GM23338 (cell line): ENCODE measurements around the gene IL12RB1. TPM values are rescaled to one million over a fixed set of nuclear protein-coding genes. Genes with fewer than 3 reads are reported as not detected.

Experiments
- ATAC-seq: fragments of 200-7000 bp; cut with Tn5 transposase; 3 replicates; pipeline ENCODE4 v1.9.1; 2020
- DNase-seq: peaks from one replicate; pipeline ENCODE4 v3.0.0-alpha.2; 2015; ENCODE audit warnings: low spot score
- H2AFZ ChIP-seq: fragments of 200-600 bp; sonication (generic); 2 replicates; pipeline ENCODE4 v1.8.0; 2016; ENCODE audit warnings: antibody characterized with exemption, mild to moderate bottlenecking, moderate library complexity
- H3F3A ChIP-seq: fragments of 200-600 bp; sonication (generic); replicated peaks from 2 replicates; pipeline ENCODE4 v1.8.0; 2017; ENCODE audit warnings: antibody characterized with exemption, mixed run types, low read depth
- H3K27ac ChIP-seq: fragments of 200-600 bp; sonication (generic); 2 replicates; pipeline ENCODE4 v1.6.1; 2016; ENCODE audit warnings: low read depth
- H3K27me3 ChIP-seq: fragments of 200-600 bp; sonication (generic); 2 replicates; pipeline ENCODE4 v1.8.0; 2016; ENCODE audit warnings: mild to moderate bottlenecking, mixed run types, moderate library complexity; ENCODE audit not compliant: insufficient read depth
- H3K36me3 ChIP-seq: fragments of 200-600 bp; sonication (generic); 2 replicates; pipeline ENCODE4 v1.8.0; 2016; ENCODE audit warnings: mild to moderate bottlenecking; ENCODE audit not compliant: insufficient read depth
- H3K4me1 ChIP-seq: fragments of 200-600 bp; sonication (generic); 2 replicates; pipeline ENCODE4 v1.8.0; 2016; ENCODE audit warnings: mild to moderate bottlenecking, moderate library complexity; ENCODE audit not compliant: insufficient read depth
- H3K4me2 ChIP-seq: fragments of 200-600 bp; sonication (generic); 2 replicates; pipeline ENCODE4 v1.7.1; 2017; ENCODE audit warnings: mixed run types
- H3K4me3 ChIP-seq: fragments of 200-600 bp; sonication (generic); 2 replicates; pipeline ENCODE4 v1.6.1; 2016; ENCODE audit warnings: mixed run types
- H3K79me2 ChIP-seq: fragments of 200-600 bp; sonication (generic); replicated peaks from 2 replicates; pipeline ENCODE4 v1.8.0; 2017; ENCODE audit warnings: mild to moderate bottlenecking; ENCODE audit not compliant: insufficient read depth
- H3K9me2 ChIP-seq: fragments of 200-600 bp; sonication (generic); 2 replicates; pipeline ENCODE4 v1.8.0; 2017; ENCODE audit not compliant: insufficient read depth
- H4K20me1 ChIP-seq: fragments of 200-600 bp; sonication (generic); replicated peaks from 2 replicates; pipeline ENCODE4 v1.8.0; 2017; ENCODE audit warnings: mild to moderate bottlenecking; ENCODE audit not compliant: insufficient read depth
- H3K27ac Mint-ChIP-seq: 2 replicates; pipeline ENCODE4 v1.8.0; 2020; ENCODE audit warnings: inconsistent platforms, mild to moderate bottlenecking, moderate library complexity, mixed read lengths
- H3K27me3 Mint-ChIP-seq: 3 replicates; pipeline ENCODE4 v1.8.0; 2022; ENCODE audit warnings: low read depth, mild to moderate bottlenecking, moderate library complexity, mixed read lengths, inconsistent platforms; ENCODE audit not compliant: insufficient read depth, poor library complexity
- H3K36me3 Mint-ChIP-seq: 3 replicates; pipeline ENCODE4 v1.8.0; 2021; ENCODE audit warnings: low read depth, mild to moderate bottlenecking, inconsistent platforms, moderate library complexity, mixed read lengths
- H3K4me1 Mint-ChIP-seq: 3 replicates; pipeline ENCODE4 v1.8.0; 2020; ENCODE audit warnings: mild to moderate bottlenecking, inconsistent platforms, mixed read lengths
- H3K4me3 Mint-ChIP-seq: 3 replicates; pipeline ENCODE4 v1.8.0; 2021; ENCODE audit warnings: moderate library complexity, mild to moderate bottlenecking, inconsistent platforms, mixed read lengths
- H3K9me3 Mint-ChIP-seq: 3 replicates; pipeline ENCODE4 v1.8.0; 2020; ENCODE audit warnings: moderate library complexity, mild to moderate bottlenecking, inconsistent platforms, mixed read lengths
- CREB1 ChIP-seq: fragments of 250-450 bp; sonication (Bioruptor Pico); IDR thresholded peaks from 2 replicates; pipeline ENCODE4 v1.5.0; 2020; ENCODE audit warnings: low read depth, mild to moderate bottlenecking, moderate library complexity
- EZH2phosphoT487 ChIP-seq: fragments of 200-600 bp; sonication (generic); IDR thresholded peaks from one replicate; pipeline ENCODE4 v1.8.1; 2018; ENCODE audit warnings: antibody characterized with exemption; ENCODE audit not compliant: unreplicated experiment
- JUNB ChIP-seq: IDR thresholded peaks from one replicate; pipeline ENCODE4 v1.6.1; 2016; ENCODE audit warnings: antibody characterized with exemption; ENCODE audit not compliant: unreplicated experiment
- ZNF114 ChIP-seq: fragments of 250-450 bp; sonication (Bioruptor Pico); IDR thresholded peaks from 2 replicates; pipeline ENCODE4 v1.5.0; 2020; ENCODE audit warnings: mild to moderate bottlenecking, moderate library complexity
- ZNF331 ChIP-seq: fragments of 250-450 bp; sonication (Bioruptor Pico); IDR thresholded peaks from 2 replicates; pipeline ENCODE4 v1.5.0; 2020; ENCODE audit warnings: low read depth, mild to moderate bottlenecking, moderate library complexity
- ZNF462 ChIP-seq: fragments of 250-450 bp; sonication (Bioruptor Pico); IDR thresholded peaks from 2 replicates; pipeline ENCODE4 v1.5.0; 2020; ENCODE audit warnings: mild to moderate bottlenecking, moderate library complexity
- polyA plus RNA-seq: library from polyadenylated mRNA; unstranded; fragments of >200 nt; fragmentation: Nextera tagmentation; extraction: Ambion mirVana; gene quantifications from 2 replicates; pipeline ENCODE4 v1.2.1, GENCODE V29; 2016
- total RNA-seq: library from RNA; depleted of rRNA; stranded (reverse); fragments of >200 nt; shearing (Covaris generic); gene quantifications from 2 replicates; pipeline ENCODE4 v1.2.3, GENCODE V29; 2014
- TF ChIP-seq, protein P1 (sequence below): IDR thresholded peaks from one replicate; pipeline ENCODE4 v1.6.1; 2018; ENCODE audit warnings: antibody characterized with exemption; ENCODE audit not compliant: unreplicated experiment
- TF ChIP-seq, protein P2 (sequence below), 2 experiments: fragments of 200-600 bp in 1 of 2; sonication (generic) in 1 of 2; conservative IDR thresholded peaks; 2 replicates each; pipeline versions ENCODE4 v1.5.1 to v1.6.1; 2016 to 2017; ENCODE audit warnings: antibody characterized with exemption in 2 of 2, low read depth in 2 of 2, mild to moderate bottlenecking in 2 of 2, moderate library complexity in 1 of 2

The IL12RB1 gene
- total and polyA plus RNA-seq, 2 experiments from 2014 or later, result not detected

DNA sequence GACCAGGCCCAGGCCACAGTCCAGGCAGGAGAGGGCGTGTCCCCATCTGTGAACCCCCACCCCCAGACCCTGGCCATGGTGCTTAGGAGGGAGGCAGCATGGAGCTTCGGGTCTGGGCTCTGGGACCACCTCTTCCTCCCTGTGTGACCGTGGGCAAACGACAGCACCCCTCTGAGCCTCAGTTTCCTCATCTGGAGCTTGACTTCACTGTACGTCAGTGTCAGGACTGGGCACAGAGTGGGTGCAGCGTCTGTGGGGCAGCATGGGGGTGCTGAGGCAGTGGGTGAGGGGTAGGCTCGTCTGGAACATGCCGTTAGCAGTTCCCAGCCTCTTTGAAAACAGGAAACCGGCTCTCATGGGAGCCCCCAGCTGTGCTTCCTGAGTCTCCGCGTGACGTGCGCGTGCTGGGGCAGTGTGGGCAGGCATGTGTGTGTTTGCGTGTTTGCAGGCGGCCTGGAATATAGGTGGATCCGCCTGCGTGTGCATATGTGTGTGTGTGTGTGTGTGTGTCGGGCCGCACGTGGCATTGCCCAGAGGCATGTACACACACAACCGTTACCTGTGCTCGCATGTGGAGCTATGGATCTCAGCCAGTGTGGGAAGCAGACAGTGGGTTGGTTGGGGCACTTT lies 63.0 kb downstream of the IL12RB1 start:
- no peak for DNase-seq
- Histone ChIP-seq H3K4me3 (no peak overlapping the region), H3K36me3 (no peaks in the 10 kb centered on the region), H3K27ac (no peak overlapping the region), H3K79me2 (no peaks in the 10 kb centered on the region), H3K4me2 (no peak overlapping the region), H3K27me3 (no peaks in the 10 kb centered on the region), H3K9me2 (no peaks in the 10 kb centered on the region), H4K20me1 (no peaks in the 10 kb centered on the region), H3K4me1 (no peaks in the 10 kb centered on the region), H2AFZ (0 out of 2 replicates have a peak overlapping the region, but pooled peaks have one; percentile 28), H3F3A (no peaks in the 10 kb centered on the region)
- Mint-ChIP-seq H3K27me3 (peaks cover 21% of the 10 kb centered on the region), H3K4me1 (peaks cover 5% of the 10 kb centered on the region), H3K36me3 (no peaks in the 10 kb centered on the region), H3K27ac (no peak overlapping the region), H3K4me3 (no peak overlapping the region), H3K9me3 (no peaks in the 10 kb centered on the region)
- ATAC-seq, result no peak
- TF ChIP-seq, protein P1, sequence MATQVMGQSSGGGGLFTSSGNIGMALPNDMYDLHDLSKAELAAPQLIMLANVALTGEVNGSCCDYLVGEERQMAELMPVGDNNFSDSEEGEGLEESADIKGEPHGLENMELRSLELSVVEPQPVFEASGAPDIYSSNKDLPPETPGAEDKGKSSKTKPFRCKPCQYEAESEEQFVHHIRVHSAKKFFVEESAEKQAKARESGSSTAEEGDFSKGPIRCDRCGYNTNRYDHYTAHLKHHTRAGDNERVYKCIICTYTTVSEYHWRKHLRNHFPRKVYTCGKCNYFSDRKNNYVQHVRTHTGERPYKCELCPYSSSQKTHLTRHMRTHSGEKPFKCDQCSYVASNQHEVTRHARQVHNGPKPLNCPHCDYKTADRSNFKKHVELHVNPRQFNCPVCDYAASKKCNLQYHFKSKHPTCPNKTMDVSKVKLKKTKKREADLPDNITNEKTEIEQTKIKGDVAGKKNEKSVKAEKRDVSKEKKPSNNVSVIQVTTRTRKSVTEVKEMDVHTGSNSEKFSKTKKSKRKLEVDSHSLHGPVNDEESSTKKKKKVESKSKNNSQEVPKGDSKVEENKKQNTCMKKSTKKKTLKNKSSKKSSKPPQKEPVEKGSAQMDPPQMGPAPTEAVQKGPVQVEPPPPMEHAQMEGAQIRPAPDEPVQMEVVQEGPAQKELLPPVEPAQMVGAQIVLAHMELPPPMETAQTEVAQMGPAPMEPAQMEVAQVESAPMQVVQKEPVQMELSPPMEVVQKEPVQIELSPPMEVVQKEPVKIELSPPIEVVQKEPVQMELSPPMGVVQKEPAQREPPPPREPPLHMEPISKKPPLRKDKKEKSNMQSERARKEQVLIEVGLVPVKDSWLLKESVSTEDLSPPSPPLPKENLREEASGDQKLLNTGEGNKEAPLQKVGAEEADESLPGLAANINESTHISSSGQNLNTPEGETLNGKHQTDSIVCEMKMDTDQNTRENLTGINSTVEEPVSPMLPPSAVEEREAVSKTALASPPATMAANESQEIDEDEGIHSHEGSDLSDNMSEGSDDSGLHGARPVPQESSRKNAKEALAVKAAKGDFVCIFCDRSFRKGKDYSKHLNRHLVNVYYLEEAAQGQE, result peak; percentile 46
- no peak for TF ChIP-seq EZH2phosphoT487

GRCh38 chr19:18021121-18021755 lies 65.5 kb downstream of the IL12RB1 start:
- Histone ChIP-seq H2AFZ (peak overlapping the region; percentile 66; the same call in 1 of the 2 replicates), H3K36me3 (no peaks in the 10 kb centered on the region), H3K79me2 (no peaks in the 10 kb centered on the region), H3K4me1 (no peaks in the 10 kb centered on the region), H4K20me1 (no peaks in the 10 kb centered on the region), H3K27me3 (no peaks in the 10 kb centered on the region), H3F3A (no peaks in the 10 kb centered on the region), H3K27ac (no peak overlapping the region), H3K4me3 (no peak overlapping the region), H3K9me2 (no peaks in the 10 kb centered on the region), H3K4me2 (no peak overlapping the region)
- no peak for DNase-seq
- ATAC-seq, result no peak
- Mint-ChIP-seq H3K4me1 (peaks cover 5% of the 10 kb centered on the region), H3K9me3 (no peaks in the 10 kb centered on the region), H3K4me3 (no peak overlapping the region), H3K27me3 (peaks cover 17% of the 10 kb centered on the region), H3K27ac (no peak overlapping the region), H3K36me3 (no peaks in the 10 kb centered on the region)
- TF ChIP-seq, protein P2, sequence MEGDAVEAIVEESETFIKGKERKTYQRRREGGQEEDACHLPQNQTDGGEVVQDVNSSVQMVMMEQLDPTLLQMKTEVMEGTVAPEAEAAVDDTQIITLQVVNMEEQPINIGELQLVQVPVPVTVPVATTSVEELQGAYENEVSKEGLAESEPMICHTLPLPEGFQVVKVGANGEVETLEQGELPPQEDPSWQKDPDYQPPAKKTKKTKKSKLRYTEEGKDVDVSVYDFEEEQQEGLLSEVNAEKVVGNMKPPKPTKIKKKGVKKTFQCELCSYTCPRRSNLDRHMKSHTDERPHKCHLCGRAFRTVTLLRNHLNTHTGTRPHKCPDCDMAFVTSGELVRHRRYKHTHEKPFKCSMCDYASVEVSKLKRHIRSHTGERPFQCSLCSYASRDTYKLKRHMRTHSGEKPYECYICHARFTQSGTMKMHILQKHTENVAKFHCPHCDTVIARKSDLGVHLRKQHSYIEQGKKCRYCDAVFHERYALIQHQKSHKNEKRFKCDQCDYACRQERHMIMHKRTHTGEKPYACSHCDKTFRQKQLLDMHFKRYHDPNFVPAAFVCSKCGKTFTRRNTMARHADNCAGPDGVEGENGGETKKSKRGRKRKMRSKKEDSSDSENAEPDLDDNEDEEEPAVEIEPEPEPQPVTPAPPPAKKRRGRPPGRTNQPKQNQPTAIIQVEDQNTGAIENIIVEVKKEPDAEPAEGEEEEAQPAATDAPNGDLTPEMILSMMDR (conservative IDR thresholded peaks at IDR 0.05; ENCODE audit: low read depth in 2 of 2), result no peak
- TF ChIP-seq ZNF114 (CRISPR knock-in tag) (no peak), ZNF331 (CRISPR knock-in tag) (no peak), JUNB (no peak), ZNF462 (CRISPR knock-in tag) (no peak), CREB1 (no peak)
